ENCODE results near the gene SLC43A2. TPM values are rescaled to one million over a fixed set of nuclear protein-coding genes. Genes with fewer than 3 reads are reported as not detected.

SLC43A2 gene
- total RNA-seq, 1 donor from 2014 or later, result 21.9 TPM

- Mint-ChIP-seq H3K9me3 (ENCODE audit: low read depth) (peaks cover 8% of the 10 kb centered on the region), H3K27me3 (no peaks in the 10 kb centered on the region), H3K4me3 (ENCODE audit: low read depth) (no peak overlapping the region), H3K4me1 (ENCODE audit: low read depth) (peaks cover 8% of the 10 kb centered on the region), H3K36me3 (ENCODE audit: insufficient read depth) (peaks cover 8% of the 10 kb centered on the region), H3K27ac (peak overlapping the region; percentile 94)
- no peak for TF ChIP-seq CTCF (IDR thresholded peaks at IDR 0.05; ENCODE audit: unreplicated experiment)
- no peak for DNase-seq (ENCODE audit: low spot score, unreplicated experiment)
Measured at GRCh38 chr17:1598399-1599095, 30.1 kb downstream of the SLC43A2 start.

GRCh38 chr17:1597861-1598342, 30.7 kb downstream of the SLC43A2 start:
- TF ChIP-seq CTCF (IDR thresholded peaks at IDR 0.05; ENCODE audit: unreplicated experiment), result no peak
- peak overlapping the region; percentile 94 for H3K27ac Mint-ChIP-seq
- H3K4me1 Mint-ChIP-seq (ENCODE audit: low read depth), result peaks cover 10% of the 10 kb centered on the region
- DNase-seq (ENCODE audit: low spot score, unreplicated experiment), result no peak
- H3K36me3 Mint-ChIP-seq (ENCODE audit: insufficient read depth), result peaks cover 8% of the 10 kb centered on the region
- H3K4me3 Mint-ChIP-seq (ENCODE audit: low read depth), result no peak overlapping the region
- H3K9me3 Mint-ChIP-seq (ENCODE audit: low read depth), result peaks cover 8% of the 10 kb centered on the region
- H3K27me3 Mint-ChIP-seq, result no peaks in the 10 kb centered on the region

DNA sequence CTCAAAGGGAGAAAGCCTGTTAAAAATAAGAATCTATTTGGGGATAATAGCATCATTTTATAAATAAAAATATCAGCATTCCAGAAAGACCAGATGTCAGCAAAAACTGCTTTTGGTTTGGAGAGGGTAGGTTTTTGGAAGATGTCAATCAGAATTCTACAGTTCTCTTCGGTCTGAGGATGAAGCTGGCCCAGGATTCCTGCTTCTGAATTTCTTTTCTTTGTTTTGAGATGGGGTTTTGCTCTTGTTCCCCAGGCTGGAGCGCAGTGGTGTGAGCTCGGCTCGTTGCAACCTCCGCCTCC, 35.1 kb downstream of the SLC43A2 start:
- H3K4me1 Mint-ChIP-seq (ENCODE audit: low read depth), result peaks cover 22% of the 10 kb centered on the region

DNA sequence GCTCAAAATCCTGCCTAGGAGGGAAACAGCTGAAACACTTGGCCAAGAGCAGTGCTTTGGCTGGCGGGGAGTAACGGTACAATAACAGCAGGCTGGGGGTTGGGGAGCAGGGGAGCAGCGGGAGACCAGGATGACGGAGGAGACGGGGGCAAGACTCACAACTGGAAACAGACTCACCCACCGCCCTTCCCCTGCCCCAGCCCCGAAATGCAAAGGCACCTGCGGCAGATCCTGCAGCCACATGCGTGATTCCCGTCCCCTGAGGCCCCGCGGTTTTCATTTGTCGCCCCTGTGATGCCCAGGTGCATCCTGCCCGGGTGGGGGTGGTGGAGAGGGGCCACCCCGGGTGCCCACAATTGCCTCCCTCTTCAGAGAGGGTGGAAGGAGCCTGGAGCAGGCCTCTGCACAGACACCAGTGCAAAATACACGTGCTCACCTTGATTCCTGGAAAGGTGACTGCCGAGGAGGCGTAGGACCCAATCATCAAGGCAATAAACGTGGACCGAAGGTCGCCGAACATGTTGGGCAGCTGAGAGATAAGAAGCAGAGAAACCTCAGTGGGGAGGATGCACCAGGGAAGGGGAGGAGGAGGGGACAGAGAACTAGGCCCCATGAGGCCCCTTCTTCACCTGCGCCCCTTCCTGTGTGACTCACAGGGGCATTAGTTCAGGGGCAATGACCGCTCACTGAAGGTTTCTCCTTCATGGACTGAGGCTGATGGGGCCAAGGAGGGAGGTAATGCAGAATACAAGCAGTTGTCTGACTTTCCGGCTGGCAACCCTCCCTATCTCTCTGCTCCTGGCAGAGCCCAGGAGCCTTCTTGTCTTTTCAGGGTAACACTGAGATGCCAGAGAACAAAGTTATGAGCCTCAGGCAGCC, 35.6 kb downstream of the SLC43A2 start:
- Mint-ChIP-seq H3K36me3 (ENCODE audit: insufficient read depth) (no peaks in the 10 kb centered on the region), H3K4me1 (ENCODE audit: low read depth) (peaks cover 21% of the 10 kb centered on the region), H3K27ac (no peak overlapping the region), H3K9me3 (ENCODE audit: low read depth) (no peaks in the 10 kb centered on the region), H3K4me3 (ENCODE audit: low read depth) (no peak overlapping the region), H3K27me3 (no peaks in the 10 kb centered on the region)
- no peak for DNase-seq (ENCODE audit: low spot score, unreplicated experiment)
- TF ChIP-seq CTCF (IDR thresholded peaks at IDR 0.05; ENCODE audit: unreplicated experiment), result no peak

More for the DNA sequence above, 35.1 kb downstream of the SLC43A2 start:
- no peak overlapping the region for H3K27ac Mint-ChIP-seq
- no peak overlapping the region for H3K4me3 Mint-ChIP-seq (ENCODE audit: low read depth)
- H3K9me3 Mint-ChIP-seq (ENCODE audit: low read depth), result no peaks in the 10 kb centered on the region
- no peaks in the 10 kb centered on the region for H3K36me3 Mint-ChIP-seq (ENCODE audit: insufficient read depth)
- no peak for TF ChIP-seq CTCF (IDR thresholded peaks at IDR 0.05; ENCODE audit: unreplicated experiment)
- no peaks in the 10 kb centered on the region for H3K27me3 Mint-ChIP-seq
- DNase-seq (ENCODE audit: low spot score, unreplicated experiment), result no peak

- Mint-ChIP-seq H3K9me3 (ENCODE audit: low read depth) (no peaks in the 10 kb centered on the region), H3K36me3 (ENCODE audit: insufficient read depth) (peaks cover 2% of the 10 kb centered on the region), H3K27me3 (no peaks in the 10 kb centered on the region), H3K4me1 (ENCODE audit: low read depth) (peaks cover 14% of the 10 kb centered on the region), H3K27ac (no peak overlapping the region), H3K4me3 (ENCODE audit: low read depth) (no peak overlapping the region)
- no peak for DNase-seq (ENCODE audit: low spot score, unreplicated experiment)
- TF ChIP-seq CTCF (IDR thresholded peaks at IDR 0.05; ENCODE audit: unreplicated experiment), result no peak
Measured at GRCh38 chr17:1591474-1592090, 37.1 kb downstream of the SLC43A2 start.

Data from progenitor cell of endocrine pancreas (in vitro differentiated cells).